GM12878 (cell line): ENCODE measurements around the gene ROCK2. TPM values are rescaled to one million over a fixed set of nuclear protein-coding genes. Genes with fewer than 3 reads are reported as not detected.

Experiments
- ATAC-seq: fragments of 200-7000 bp; cut with Tn5 transposase; 3 replicates; pipeline ENCODE4 v1.9.1; 2020; ENCODE audit warnings: mild to moderate bottlenecking, moderate library complexity
- BruUV-seq: library from RNA; stranded (reverse); fragments of 400-500 nt; replicated peaks from 2 replicates; lab custom pipeline; 2021; lab: Mats Ljungman, UMichigan
- CTCF ChIA-PET: fragments of 300-600 bp; sonication (Branson Sonifier 250); formaldehyde crosslinking; extraction: SDS; loops from one replicate; lab custom pipeline; 2021; ENCODE audit warnings: inconsistent platforms; lab: Yijun Ruan, JAX
- POLR2A ChIA-PET: fragments of 350-600 bp; formaldehyde crosslinking; extraction: SDS; loops from one replicate; lab custom pipeline; 2021; ENCODE audit warnings: inconsistent platforms; lab: Charles Lee
- RAD21 ChIA-PET: fragments of 300-600 bp; sonication (Branson Sonifier 250); formaldehyde crosslinking; loops from one replicate; lab custom pipeline; 2023; ENCODE audit warnings: antibody characterized with exemption; ENCODE audit not compliant: unreplicated experiment; lab: Charles Lee
- SMC1A ChIA-PET: fragments of 300-600 bp; sonication (Branson Sonifier 250); formaldehyde crosslinking; loops from one replicate; lab custom pipeline; 2023; ENCODE audit not compliant: unreplicated experiment, uncharacterized antibody; lab: Charles Lee
- DNase-seq: peaks from one replicate; pipeline ENCODE4 v3.0.0-alpha.2; 2011; ENCODE audit warnings: low read depth, low spot score
- FAIRE-seq: peaks from 3 replicates; lab custom pipeline; 2011; peaks lifted over from hg19 to GRCh38; lab: Jason Lieb, UNC
- H2AFZ ChIP-seq: 2 replicates; pipeline ENCODE4 v1.6.0; 2011; ENCODE audit warnings: low read depth, low read length, control low read depth; ENCODE audit not compliant: control insufficient read depth
- H3K27ac ChIP-seq: 2 replicates; pipeline ENCODE4 v1.5.1; 2011; ENCODE audit warnings: control low read depth; ENCODE audit not compliant: control insufficient read depth, insufficient read depth
- H3K27me3 ChIP-seq, 2 experiments: replicated peaks in 1 of 2; 2 replicates each; pipeline versions ENCODE4 v1.6.0 to v1.6.1; 2011; ENCODE audit warnings: low read length in 1 of 2; ENCODE audit not compliant: control insufficient read depth in 2 of 2, insufficient read depth in 2 of 2
- H3K36me3 ChIP-seq, 2 experiments: 2 replicates each; pipeline ENCODE4 v1.5.1; 2011; ENCODE audit warnings: low read length in 1 of 2; ENCODE audit not compliant: control insufficient read depth in 2 of 2, insufficient read depth in 2 of 2
- H3K4me1 ChIP-seq: 2 replicates; pipeline ENCODE4 v1.6.1; 2011; ENCODE audit warnings: mild to moderate bottlenecking, low read length, moderate library complexity, mixed read lengths; ENCODE audit not compliant: control insufficient read depth, insufficient read depth
- H3K4me2 ChIP-seq: 2 replicates; pipeline ENCODE4 v1.6.0; 2011; ENCODE audit warnings: control low read depth; ENCODE audit not compliant: control insufficient read depth, insufficient read depth
- H3K4me3 ChIP-seq: fragments of 200-600 bp; sonication (generic); 2 replicates; pipeline ENCODE4 v1.5.1; 2016
- H3K79me2 ChIP-seq: 2 replicates; pipeline ENCODE4 v1.6.0; 2011; ENCODE audit warnings: low read length; ENCODE audit not compliant: control insufficient read depth, insufficient read depth
- H3K9ac ChIP-seq: 2 replicates; pipeline ENCODE4 v1.8.0; 2011; ENCODE audit warnings: low read length, control low read depth, mixed read lengths; ENCODE audit not compliant: control insufficient read depth, insufficient read depth
- H3K9me3 ChIP-seq: replicated peaks from 3 replicates; pipeline ENCODE4 v1.5.1; 2011; ENCODE audit warnings: mild to moderate bottlenecking, low read length; ENCODE audit not compliant: control insufficient read depth, insufficient read depth
- H4K20me1 ChIP-seq: 2 replicates; pipeline ENCODE4 v1.6.0; 2011; ENCODE audit not compliant: control insufficient read depth, insufficient read depth
- BHLHE40 ChIP-seq, 2 experiments: fragments of 450-650 bp in 1 of 2; IDR thresholded peaks; 2 replicates each; pipeline ENCODE4 v1.6.1; 2011 to 2017; ENCODE audit warnings: low read depth in 2 of 2, borderline replicate concordance in 1 of 2, improper control_type of control experiment in 1 of 2, low read length in 1 of 2, mild to moderate bottlenecking in 1 of 2
- CTCF ChIP-seq, 3 experiments: IDR thresholded peaks in 2 of 3; conservative IDR thresholded peaks in 1 of 3; 2 replicates each; pipeline ENCODE4 v1.5.1; 2011; ENCODE audit warnings: low read depth in 3 of 3, low read length in 3 of 3, mild to moderate bottlenecking in 3 of 3, control low read depth in 2 of 3, moderate library complexity in 2 of 3, inconsistent platforms in 1 of 3, mixed read lengths in 1 of 3; ENCODE audit not compliant: control insufficient read depth in 2 of 3, insufficient read depth in 1 of 3; ENCODE audit errors: extremely low read depth in 1 of 3
- HDAC2 ChIP-seq: fragments of 200-600 bp; sonication (generic); IDR thresholded peaks from 2 replicates; pipeline ENCODE4 v1.6.1; 2017
- HDAC6 ChIP-seq: fragments of 200-600 bp; sonication (generic); IDR thresholded peaks from one replicate; pipeline ENCODE4 v1.8.0; 2017; ENCODE audit warnings: antibody characterized with exemption; ENCODE audit not compliant: unreplicated experiment
- IKZF1 ChIP-seq: fragments of 450-650 bp; conservative IDR thresholded peaks from 2 replicates; pipeline ENCODE4 v1.6.1; 2017; ENCODE audit warnings: antibody characterized with exemption, mild to moderate bottlenecking
- IRF4 ChIP-seq: IDR thresholded peaks from 2 replicates; pipeline ENCODE4 v1.6.1; 2011; ENCODE audit warnings: low read depth, low read length
- KAT2A ChIP-seq: conservative IDR thresholded peaks from 2 replicates; pipeline ENCODE4 v1.6.1; 2011; ENCODE audit warnings: low read depth, low read length; ENCODE audit not compliant: control insufficient read depth
- KLF5 ChIP-seq: fragments of 450-650 bp; IDR thresholded peaks from 2 replicates; pipeline ENCODE4 v1.6.1; 2014; ENCODE audit warnings: mild to moderate bottlenecking; ENCODE audit not compliant: partially characterized antibody
- NBN ChIP-seq: fragments of 450-650 bp; IDR thresholded peaks from 2 replicates; pipeline ENCODE4 v1.6.1; 2016
- NR2C2 ChIP-seq: IDR thresholded peaks from 2 replicates; pipeline ENCODE4 v1.6.1; 2011; ENCODE audit warnings: borderline replicate concordance, low read depth; ENCODE audit not compliant: control insufficient read depth, insufficient read length
- PAX8 ChIP-seq: fragments of 450-650 bp; IDR thresholded peaks from 2 replicates; pipeline ENCODE4 v1.6.1; 2017; ENCODE audit warnings: mild to moderate bottlenecking, moderate library complexity
- SREBF2 ChIP-seq: IDR thresholded peaks from 2 replicates; pipeline ENCODE4 v1.6.1; 2012; ENCODE audit warnings: mild to moderate bottlenecking, low read length
- TCF7 ChIP-seq: IDR thresholded peaks from 2 replicates; pipeline ENCODE4 v1.6.1; 2014; ENCODE audit warnings: antibody characterized with exemption, borderline replicate concordance
- ZNF207 ChIP-seq: fragments of 450-650 bp; IDR thresholded peaks from 2 replicates; pipeline ENCODE4 v1.6.1; 2014; ENCODE audit warnings: antibody characterized with exemption, mild to moderate bottlenecking, borderline replicate concordance
- WGBS: methylation state at CpG from one replicate; pipeline ENCODE4 v1.1.6; 2016; ENCODE audit warnings: low lambda C conversion rate; ENCODE audit not compliant: insufficient replicate concordance, insufficient coverage; ENCODE audit errors: missing lambda C conversion rate; 5-methylcytosine and 5-hydroxymethylcytosine counted together
- in situ Hi-C: fragments of 300-500 bp; cut with MboI; formaldehyde crosslinking; loops from 9 replicates; pipeline ENCODE4 v1.14.3; 2018; ENCODE audit warnings: mixed read lengths
- intact Hi-C: fragments of 100-400 bp; cut with micrococcal nuclease; formaldehyde crosslinking; loops from one replicate; pipeline ENCODE4 v1.14.2; 2022; ENCODE audit not compliant: unreplicated experiment
- polyA plus RNA-seq, 11 experiments: library from polyadenylated mRNA; depleted of rRNA in 4 of 11; unstranded in 6 of 11; stranded (reverse) in 5 of 11; fragments of >200 nt; fragmentation: Nextera tagmentation in 4 of 11; fragmentation: Illumina TruSeq in 1 of 11; extraction: Ambion mirVana in 4 of 11; extraction: Trizol in 1 of 11; gene quantifications; 1 replicate in 1 of 11; 2 replicates in 10 of 11; pipeline versions ENCODE4 v1.2.1 to v1.2.3, GENCODE V29; 2011 to 2016; ENCODE audit warnings: inconsistent platforms in 2 of 11, missing spikeins in 2 of 11, low read depth in 1 of 11
- total RNA-seq, 4 experiments: library from RNA; depleted of rRNA in 3 of 4; stranded (reverse); fragments of >200 nt in 3 of 4; fragmentation: Illumina TruSeq in 1 of 4; extraction: Trizol in 1 of 4; gene quantifications; 2 replicates each; pipeline versions ENCODE4 v1.2.1 to v1.2.3, GENCODE V29; 2013 to 2021
- TF ChIP-seq, protein P1 (sequence below): fragments of 450-650 bp; IDR thresholded peaks from 2 replicates; pipeline ENCODE4 v1.6.1; 2016; ENCODE audit warnings: mild to moderate bottlenecking

ROCK2 gene
- total and polyA plus RNA-seq, 10 of the 15 experiments (the other 5 are each of a cell fraction or from before 2014, with no cell fraction given): 4.6 to 22.1 (median 8.3) TPM

DNA sequence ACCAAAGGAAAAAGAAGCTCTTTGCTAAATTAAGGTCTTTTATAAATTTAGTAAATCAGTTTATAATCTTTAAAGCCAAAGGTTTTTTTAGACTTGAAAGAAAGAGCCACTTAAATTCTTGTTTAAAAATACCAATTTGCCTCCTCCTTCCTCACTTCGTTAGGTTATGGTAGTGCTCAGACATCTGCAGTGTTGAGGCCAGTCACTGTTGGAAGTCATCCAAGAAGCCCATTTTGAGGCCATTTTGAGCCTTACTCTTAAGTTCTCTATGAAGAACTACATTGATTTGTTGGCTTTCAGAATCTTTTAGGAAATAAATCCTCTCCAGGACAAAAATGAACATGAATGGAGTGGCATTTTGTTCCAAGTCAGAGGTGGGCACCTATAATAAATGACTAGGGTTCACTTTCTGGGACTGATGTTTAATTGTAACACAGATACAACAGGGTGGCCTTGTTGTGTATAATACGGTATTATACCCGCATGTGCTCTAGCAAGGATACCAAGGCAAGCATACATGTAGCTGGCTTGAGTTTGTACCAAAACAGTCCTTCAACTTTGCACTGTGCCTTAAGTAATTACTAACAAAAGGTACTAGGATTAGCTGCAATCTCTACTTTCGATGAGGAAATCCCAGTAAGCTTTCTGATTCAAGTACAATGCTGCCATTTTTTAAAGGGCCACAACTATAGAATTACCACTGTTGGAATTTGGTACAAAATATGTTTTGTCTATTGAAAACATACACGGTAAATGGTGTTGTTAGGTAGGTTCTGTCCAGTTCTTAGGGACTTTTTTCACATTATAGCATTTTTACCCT lies 166.4 kb downstream of the ROCK2 start:
- Histone ChIP-seq H3K4me1 (no peaks in the 10 kb centered on the region), H3K4me2 (no peak overlapping the region), H4K20me1 (no peaks in the 10 kb centered on the region), H3K9ac (no peak overlapping the region), H3K27ac (no peak overlapping the region), H3K79me2 (no peaks in the 10 kb centered on the region), H3K9me3 (no peaks in the 10 kb centered on the region), H3K27me3 (no peaks in the 10 kb centered on the region), H3K36me3 (peaks cover 0 to 4% of the 10 kb centered on the region in 2 experiments; a peak in 1 of 4 replicates), H3K4me3 (no peak overlapping the region), H2AFZ (no peak overlapping the region)
- SMC1A ChIA-PET: no interaction called here
- no peak for FAIRE-seq
- DNase-seq: no peak
- in situ Hi-C loops (no loop called here), intact Hi-C loops (no loop called here)
- RAD21 ChIA-PET: no interaction called here
- 77% methylated on average over 5 of the region's 5 CpGs for WGBS
- POLR2A ChIA-PET: no interaction called here
- no TSS peak for BruUV-seq
- no peak for TF ChIP-seq NR2C2
- no peak for TF ChIP-seq HDAC2
- CTCF ChIA-PET: no interaction called here
- ATAC-seq: no peak

- 67% methylated on average over 6 of the region's 6 CpGs for WGBS
- FAIRE-seq: no peak
- H3K36me3 ChIP-seq: no peaks in the 10 kb centered on the region
- no peaks in the 10 kb centered on the region for H3K4me1 ChIP-seq
- H3K9me3 ChIP-seq: no peaks in the 10 kb centered on the region
- H3K27ac ChIP-seq: no peak overlapping the region
- no peak overlapping the region for H3K4me2 ChIP-seq
- H4K20me1 ChIP-seq: no peaks in the 10 kb centered on the region
- ChIA-PET CTCF (interaction anchor here (1.0 to 1.5 kb wide), 2 partner anchors 31 to 236 kb away, joined by 3 read pairs; no protein-coding TSS in a partner anchor), POLR2A (no interaction called here), RAD21 (no interaction called here), SMC1A (no interaction called here)
- H3K4me3 ChIP-seq: no peak overlapping the region
- H2AFZ ChIP-seq: no peak overlapping the region
- intact Hi-C loops: no loop called here
- in situ Hi-C loops: no loop called here
- no TSS peak for BruUV-seq
- H3K9ac ChIP-seq: no peak overlapping the region
- no peak for ATAC-seq
- H3K27me3 ChIP-seq: no peaks in the 10 kb centered on the region
- H3K79me2 ChIP-seq: no peaks in the 10 kb centered on the region
- no peak for DNase-seq
- TF ChIP-seq HDAC6: no peak
- no peak for TF ChIP-seq SREBF2
- no peak for TF ChIP-seq KAT2A
- no peak for TF ChIP-seq KLF5
- TF ChIP-seq TCF7: no peak
- TF ChIP-seq CTCF (IDR thresholded peaks at IDR 0.05 in 2 of 3, conservative IDR thresholded peaks at IDR 0.05 in 1 of 3; ENCODE audit: control insufficient read depth in 2 of 3, extremely low read depth in 1 of 3, insufficient read depth in 1 of 3, low read depth in 3 of 3, low read length in 3 of 3): no peak
- no peak for TF ChIP-seq IRF4
- TF ChIP-seq, protein P1, sequence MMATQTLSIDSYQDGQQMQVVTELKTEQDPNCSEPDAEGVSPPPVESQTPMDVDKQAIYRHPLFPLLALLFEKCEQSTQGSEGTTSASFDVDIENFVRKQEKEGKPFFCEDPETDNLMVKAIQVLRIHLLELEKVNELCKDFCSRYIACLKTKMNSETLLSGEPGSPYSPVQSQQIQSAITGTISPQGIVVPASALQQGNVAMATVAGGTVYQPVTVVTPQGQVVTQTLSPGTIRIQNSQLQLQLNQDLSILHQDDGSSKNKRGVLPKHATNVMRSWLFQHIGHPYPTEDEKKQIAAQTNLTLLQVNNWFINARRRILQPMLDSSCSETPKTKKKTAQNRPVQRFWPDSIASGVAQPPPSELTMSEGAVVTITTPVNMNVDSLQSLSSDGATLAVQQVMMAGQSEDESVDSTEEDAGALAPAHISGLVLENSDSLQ: no peak
- TF ChIP-seq ZNF207: no peak
- no peak for TF ChIP-seq PAX8
- TF ChIP-seq NBN: no peak
- TF ChIP-seq BHLHE40 (IDR thresholded peaks at IDR 0.05; ENCODE audit: borderline replicate concordance in 1 of 2, low read depth in 2 of 2, low read length in 1 of 2): no peak
- TF ChIP-seq IKZF1: no peak
Observed at GRCh38 chr2:11175293-11175795, 169.1 kb downstream of the ROCK2 start.
